Non-pigmented ciliary epithelial cell (primary cell): ENCODE data around the gene PRPH.
A peak's percentile ranks its signal among the peaks of the same experiment; 100 is the strongest.
"Not testable (repeated sequence)": the region's sequence is repeated elsewhere in the genome, so short reads cannot be mapped to it uniquely, and the experiment has no call there.

Source experiments
- DNase-seq: peaks from one replicate; pipeline ENCODE4 v3.0.0-alpha.2; 2010; ENCODE audit warnings: low read depth

PRPH gene

DNA sequence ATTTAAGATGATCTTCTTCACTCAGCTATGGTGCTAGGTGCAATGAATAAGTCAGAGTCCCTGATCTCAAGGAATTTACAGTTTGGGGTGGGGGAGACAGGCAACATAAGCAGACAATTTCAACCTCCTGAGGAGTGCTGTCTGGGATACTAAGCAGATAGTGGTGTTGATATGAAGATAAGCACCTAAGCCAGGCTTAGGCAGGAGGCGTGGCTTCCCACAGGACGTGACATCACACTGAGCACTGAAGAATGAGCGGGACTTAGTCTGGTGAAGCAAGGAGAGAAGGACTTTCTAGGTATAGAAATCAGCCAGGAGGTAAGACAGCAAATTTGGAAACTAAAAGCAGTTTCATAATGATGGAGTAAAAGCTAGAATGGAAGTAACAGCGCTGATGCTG, 6.8 kb downstream of the PRPH start:
- DNase-seq: no peak

DNA sequence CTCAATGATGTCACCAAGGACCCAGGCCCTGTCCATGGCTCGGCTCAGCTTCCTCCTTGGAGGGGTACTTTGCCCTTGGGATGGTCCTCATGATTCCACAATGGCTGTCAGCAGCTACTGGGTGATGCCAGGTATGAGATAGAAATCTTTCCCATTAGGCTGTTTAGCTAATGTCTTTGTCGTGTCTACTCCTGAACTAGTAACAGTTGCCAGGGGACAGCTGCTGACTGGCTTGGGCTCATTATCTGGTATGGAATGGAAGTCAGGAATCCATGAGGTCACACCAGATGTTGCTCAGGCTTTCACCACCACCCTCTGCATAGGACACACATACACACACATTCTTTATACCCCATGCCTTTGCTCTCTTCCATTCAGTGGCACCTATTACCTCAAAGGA, 9.2 kb downstream of the PRPH start:
- no peak for DNase-seq

DNA sequence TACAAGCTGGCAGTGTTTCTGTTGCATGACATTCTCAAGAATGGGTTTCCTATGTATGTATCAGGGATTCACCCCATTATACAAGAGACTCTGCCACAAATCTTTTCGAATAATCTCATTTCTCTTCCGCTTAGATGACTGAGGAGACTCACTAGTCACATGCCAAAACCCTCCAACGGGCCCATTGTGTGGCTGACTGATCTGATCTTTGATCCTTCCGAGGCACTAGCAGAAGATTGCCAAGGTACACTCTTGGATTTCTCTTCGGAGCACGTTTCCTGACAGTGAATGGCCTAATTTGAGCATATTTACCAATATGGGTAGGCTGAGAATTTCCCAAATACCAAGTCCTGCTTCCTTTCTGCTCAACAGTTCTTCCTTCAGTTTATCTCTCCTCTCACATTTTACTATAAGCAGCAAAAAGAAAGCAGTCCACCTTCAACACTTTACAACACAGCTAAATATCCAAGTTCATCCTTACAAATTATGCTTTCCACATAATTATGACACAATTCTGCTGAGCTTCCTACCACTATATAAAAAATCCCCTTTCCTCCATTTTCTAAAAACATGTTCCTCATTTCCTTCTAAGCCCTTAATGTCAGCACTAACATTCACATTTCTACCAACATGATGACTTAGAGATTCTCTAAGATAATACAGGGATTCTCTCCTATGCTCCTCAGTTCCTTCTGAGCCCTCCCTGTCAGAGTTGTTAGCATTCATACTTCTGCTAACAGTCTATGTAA, 11.0 kb downstream of the PRPH start:
- no peak for DNase-seq

DNA sequence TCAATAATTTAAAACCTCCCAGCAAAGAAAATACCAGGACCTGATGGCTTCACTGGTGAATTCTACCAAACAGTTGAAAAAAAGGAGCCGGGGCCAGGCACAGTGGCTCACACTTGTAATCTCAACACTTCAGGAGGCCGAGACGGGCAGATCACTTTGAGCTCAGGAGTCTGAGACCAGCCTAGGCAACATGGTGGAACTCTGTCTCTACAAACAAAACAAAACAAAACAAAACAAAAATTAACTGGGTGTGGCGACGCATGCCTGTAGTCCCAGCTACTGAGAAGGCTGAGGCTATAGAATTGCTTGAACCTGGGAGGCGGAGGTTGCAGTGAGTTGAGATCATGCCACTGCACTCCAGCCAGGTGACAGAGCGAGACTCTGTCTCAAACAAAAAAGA, 14.4 kb downstream of the PRPH start:
- DNase-seq: no peak

DNA sequence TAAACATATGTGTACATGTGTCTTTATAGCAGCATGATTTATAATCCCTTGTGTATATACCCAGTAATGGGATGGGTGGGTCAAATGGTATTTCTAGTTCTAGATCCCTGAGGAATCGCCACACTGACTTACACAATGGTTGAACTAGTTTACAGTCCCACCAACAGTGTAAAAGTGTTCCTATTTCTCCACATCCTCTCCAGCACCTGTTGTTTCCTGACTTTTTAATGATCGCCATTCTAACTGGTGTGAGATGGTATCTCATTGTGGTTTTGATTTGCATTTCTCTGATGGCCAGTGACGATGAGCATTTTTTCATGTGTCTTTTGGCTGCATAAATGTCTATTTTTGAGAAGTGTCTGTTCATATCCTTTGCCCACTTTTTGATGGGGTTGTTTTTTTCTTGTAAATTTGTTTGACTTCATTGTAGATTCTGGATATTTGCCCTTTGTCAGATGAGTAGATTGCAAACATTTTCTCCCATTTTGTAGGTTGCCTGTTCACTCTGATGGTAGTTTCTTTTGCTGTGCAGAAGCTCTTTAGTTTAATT, 15.6 kb downstream of the PRPH start:
- DNase-seq: not testable (repeated sequence)

DNA sequence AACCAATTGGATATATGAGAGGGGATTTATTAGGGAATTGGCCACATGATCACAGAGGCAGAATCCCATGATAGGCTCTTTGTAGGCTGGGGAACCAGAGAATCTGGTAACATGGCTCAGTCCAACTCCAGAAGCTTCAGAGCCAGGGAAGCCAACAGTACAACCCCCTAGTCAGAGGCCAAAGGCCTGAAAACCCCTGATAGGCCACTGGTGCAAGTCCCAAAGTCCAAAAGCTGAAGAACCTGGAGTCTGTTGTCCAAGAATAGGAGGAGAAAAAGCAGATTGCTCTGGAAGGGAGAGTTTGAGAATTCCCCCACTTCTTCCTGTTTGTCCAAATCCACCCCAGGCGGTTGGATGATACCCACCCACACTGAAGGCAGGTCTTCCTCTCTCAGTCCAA, 19.9 kb downstream of the PRPH start:
- no peak for DNase-seq

DNA sequence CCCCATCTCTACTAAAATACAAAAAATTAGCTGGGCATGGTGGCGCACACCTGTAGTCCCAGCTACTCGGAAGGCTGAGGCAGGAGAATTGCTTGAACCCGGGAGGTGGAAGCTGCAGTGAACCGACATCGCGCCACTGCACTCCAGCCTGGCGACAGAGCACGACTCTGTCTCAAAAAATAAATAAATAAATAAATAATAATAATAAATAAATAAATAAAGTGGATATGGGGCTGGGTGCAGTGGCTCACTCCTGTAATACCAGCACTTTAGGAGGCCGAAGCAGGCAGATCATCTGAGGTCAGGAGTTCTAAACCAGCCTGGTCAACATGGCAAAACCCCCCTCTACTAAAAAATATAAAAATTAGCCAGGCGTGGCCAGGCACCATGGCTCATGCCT, 22.2 kb downstream of the PRPH start:
- DNase-seq: not testable (repeated sequence)

DNA sequence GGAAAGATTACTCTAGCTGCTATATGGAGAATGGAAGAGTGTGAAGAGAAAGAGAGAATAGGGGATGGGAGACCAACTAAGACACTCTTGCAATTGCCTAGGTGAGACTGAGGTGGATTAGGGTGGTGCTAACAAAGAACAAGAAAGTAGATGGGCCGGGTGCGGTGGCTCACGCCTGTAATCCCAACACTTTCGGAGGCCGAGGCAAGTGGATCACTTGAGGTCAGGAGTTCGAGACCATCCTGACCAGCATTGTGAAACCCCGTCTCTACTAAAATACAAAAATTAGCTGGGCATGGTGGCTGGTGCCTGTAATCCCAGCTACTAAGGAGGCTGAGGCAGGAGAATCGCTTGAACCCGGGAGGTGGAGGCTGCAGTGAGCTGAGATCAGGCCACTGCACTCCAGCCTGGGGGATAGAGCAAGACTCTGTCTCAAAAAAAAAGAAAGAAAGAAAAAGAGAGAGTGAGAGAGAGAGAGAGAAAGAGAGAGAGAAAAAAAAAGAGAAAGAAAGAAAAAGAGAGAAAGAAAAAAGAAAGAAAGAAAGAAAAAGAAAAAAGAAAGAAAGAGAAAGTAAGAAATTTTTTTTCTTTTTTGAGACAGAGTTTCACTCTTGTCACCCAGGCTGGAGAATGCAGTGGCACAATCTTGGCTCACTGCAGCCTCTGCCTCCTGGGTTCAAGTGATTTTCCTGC, 25.6 kb downstream of the PRPH start:
- DNase-seq: not testable (repeated sequence)

DNA sequence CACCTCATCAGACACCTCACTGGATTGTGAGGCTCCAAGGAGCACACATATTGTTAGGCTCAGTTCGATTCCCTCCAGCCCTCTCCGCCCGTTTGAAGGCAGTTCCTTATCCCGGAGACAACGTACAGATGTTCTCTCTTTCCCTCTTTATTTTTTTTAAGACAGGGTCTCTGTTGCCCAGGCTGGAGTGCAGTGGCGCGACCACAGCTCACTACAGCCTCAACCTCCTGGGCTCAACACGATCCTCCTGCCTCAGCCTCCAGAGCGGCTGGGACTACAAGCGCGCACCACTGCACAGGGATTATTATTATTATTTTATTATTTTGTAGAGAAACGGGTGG, 27.4 kb downstream of the PRPH start:
- no peak for DNase-seq

DNA sequence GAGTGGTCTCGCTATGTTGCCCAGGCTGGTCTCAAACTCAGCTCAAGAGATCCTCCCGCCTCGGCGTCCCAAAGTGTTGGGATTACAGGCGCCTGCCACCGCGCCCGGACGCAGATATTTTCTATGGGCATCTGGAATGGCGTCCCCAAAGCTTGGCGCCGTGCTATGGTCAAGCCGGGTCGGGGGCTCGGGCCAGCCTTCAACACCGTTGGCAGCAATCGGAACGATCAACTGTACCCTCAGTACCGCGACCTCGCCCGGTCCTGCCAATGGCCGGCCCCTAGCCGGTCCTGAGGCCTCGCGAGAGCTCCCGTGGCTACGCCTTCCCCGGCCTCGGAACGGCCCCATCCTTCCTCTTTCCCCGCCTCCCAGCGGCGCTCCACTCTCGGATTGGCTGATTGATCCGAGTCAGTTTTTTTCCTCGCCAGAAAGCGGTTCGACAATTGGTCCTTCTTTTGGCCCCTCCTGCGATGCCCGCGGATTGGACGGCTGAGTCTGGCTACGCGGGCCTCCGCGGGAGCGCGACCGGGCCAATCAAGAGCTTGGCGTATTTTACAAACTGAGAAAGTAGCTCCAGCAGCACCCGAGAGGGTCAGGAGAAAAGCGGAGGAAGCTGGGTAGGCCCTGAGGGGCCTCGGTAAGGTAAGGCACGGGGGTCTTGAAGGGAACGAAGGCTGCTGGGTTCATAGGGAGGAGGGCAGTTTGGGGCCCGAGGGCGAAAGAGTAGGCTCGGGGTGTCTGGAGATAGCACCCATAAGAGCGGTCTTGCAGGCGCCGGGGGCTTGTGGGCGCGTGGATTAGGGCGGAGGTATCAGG, 28.0 kb downstream of the PRPH start, which contains the start of gene TROAP:
Gene TROAP, plus strand, starts transcription at position 548 of the 816 bp plus-strand sequence. CDS start 354 bp downstream, outside the sequence.
- peak; percentile 89 for DNase-seq

DNA sequence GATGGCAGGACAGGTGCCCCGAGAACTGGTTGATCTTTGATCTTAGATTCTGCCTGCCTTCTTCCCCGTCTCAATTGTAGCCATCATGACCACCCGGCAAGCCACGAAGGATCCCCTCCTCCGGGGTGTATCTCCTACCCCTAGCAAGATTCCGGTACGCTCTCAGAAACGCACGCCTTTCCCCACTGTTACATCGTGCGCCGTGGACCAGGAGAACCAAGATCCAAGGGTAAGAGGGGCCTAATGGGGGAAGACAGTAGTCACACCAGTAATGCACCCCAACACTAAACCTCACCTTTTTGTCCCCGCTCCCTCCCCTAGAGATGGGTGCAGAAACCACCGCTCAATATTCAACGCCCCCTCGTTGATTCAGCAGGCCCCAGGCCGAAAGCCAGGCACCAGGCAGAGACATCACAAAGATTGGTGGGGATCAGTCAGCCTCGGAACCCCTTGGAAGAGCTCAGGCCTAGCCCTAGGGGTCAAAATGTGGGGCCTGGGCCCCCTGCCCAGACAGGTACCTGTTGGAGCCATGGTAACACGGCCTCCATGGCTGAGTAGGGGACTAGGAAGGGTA, 28.7 kb downstream of the PRPH start:
- DNase-seq: no peak

DNA sequence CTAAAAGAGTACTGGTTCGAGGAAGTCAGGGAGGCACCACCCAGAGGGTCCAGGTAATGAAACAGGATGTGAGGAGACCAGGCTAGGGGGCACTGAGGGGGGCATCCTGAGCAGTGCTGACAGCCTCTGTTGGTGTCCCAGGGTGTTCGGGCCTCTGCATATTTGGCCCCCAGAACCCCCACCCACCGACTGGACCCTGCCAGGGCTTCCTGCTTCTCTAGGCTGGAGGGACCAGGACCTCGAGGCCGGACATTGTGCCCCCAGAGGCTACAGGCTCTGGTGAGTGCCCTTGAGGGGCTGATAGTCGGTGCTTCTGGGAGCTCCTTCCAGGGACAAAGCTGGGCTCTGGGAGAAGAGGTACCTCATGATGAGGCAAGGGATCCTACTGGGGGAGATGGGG, 30.7 kb downstream of the PRPH start:
- no peak for DNase-seq

DNA sequence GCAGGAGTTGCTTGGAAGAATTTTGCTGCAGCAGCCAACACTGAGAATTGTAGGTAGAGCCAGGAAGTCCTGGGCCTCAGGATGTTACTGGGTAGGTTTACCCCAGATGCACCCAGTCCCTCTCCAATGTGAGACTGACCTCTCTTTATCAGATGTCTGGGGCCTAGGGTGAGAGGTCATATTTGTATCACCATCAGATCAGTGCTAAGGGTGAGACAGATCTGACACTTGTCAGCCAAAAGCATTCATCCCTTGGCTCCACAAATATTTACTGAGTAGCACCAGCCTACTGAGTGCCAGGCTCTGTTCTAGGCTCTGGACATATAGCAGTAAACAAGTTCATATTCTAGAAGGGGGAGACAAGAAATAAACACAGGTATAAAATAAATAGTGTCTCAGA, 32.4 kb downstream of the PRPH start:
- DNase-seq: no peak

DNA sequence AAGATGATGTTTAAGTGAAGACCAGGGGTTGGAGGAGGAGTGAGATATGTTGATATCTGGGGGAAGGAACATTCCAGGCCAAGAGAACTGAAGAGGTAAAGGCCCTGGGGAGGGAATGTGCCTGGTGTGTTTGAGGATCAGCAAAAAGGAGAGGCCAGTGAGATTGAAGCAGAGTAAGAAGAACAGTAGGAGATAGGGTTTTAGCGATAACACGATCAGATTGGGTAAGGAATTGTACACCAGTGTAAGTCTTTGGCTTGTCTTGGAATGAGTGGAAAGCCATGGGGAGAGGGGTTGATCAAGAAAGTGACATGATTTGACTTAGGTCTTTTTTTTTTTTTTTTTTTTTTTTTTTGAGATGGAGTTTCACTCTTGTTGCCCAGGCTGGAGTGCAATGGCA, 32.9 kb downstream of the PRPH start:
- no peak for DNase-seq

DNA sequence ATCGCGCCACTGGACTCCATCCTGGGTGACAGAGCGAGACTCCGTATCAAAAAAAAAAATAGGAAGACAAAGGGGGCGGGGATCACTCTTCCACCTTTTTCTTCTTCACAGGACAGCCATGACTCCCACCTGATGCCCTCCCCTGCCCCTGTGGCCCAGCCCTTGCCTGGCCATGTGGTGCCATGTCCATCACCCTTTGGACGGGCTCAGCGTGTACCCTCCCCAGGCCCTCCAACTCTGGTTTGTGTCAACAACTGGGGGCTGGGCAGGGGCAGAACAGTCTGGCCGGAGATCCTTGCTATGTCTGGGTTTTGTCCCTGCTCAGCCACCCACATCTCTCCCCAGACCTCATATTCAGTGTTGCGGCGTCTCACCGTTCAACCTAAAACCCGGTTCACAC, 33.9 kb downstream of the PRPH start:
- no peak for DNase-seq

DNA sequence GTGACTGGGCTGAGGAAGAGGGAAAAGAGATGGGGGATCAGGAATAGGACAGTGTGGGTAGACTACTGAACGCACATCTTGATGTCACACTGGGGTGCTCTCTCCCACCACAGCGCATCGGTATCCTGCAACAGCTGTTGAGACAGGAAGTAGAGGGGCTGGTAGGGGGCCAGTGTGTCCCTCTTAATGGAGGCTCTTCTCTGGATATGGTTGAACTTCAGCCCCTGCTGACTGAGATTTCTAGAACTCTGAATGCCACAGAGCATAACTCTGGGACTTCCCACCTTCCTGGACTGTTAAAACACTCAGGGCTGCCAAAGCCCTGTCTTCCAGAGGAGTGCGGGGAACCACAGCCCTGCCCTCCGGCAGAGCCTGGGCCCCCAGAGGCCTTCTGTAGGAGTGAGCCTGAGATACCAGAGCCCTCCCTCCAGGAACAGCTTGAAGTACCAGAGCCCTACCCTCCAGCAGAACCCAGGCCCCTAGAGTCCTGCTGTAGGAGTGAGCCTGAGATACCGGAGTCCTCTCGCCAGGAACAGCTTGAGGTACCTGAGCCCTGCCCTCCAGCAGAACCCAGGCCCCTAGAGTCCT, 35.2 kb downstream of the PRPH start:
- no peak for DNase-seq

DNA sequence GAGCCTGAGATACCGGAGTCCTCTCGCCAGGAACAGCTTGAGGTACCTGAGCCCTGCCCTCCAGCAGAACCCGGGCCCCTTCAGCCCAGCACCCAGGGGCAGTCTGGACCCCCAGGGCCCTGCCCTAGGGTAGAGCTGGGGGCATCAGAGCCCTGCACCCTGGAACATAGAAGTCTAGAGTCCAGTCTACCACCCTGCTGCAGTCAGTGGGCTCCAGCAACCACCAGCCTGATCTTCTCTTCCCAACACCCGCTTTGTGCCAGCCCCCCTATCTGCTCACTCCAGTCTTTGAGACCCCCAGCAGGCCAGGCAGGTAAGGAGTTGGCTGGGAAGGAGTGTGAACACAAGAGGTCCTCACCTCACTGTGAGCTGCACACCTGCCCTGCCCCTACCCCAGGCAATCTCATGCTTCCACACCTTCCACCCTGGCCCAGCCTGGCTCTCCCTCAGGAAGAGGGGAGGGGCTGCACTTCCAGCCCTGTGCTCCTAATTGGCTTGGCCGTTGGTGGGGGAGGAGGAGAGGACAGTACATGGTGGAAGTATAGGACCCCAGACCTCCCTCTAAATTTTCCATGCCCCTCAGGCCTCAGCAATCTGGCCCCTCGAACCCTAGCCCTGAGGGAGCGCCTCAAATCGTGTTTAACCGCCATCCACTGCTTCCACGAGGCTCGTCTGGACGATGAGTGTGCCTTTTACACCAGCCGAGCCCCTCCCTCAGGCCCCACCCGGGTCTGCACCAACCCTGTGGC, 35.9 kb downstream of the PRPH start:
- DNase-seq: no peak

DNA sequence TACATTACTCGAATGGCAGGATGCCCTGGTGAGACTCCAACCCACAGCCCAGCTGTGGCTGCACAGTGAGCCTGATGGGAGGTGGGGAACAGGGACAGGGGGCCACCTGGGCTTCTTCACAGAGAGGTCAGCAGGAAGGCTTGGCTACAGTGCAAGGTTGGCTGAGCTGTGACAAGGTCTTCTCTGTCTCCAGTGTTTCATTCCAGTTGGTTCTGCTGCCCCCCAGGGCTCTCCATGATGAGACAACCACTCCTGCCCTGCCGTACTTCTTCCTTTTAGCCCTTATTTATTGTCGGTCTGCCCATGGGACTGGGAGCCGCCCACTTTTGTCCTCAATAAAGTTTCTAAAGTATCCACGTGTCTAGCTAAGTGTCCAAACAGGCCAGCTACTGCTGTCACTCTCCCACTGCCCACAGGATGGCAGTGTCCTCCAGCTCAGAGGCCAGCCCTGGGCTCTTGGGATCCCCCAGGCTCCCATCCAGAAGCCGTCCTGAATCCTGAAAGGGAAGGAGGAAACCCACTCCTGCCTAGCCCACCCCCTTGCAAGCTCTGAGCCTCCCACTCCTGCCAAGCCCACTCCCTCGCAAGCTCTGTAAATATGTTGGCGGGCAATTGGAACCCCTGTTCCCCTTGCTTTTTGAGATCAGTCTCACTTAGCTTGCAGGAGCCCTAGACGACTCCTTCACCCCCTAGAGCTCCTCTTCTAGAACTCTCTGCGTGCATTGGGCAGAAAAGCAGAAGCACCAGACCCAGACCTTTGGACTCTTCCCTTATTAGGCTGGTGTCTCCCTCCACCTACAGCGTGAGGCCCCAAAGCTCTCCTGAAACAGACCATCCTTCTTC, 36.7 kb downstream of the PRPH start:
- DNase-seq: peak; percentile 55

DNA sequence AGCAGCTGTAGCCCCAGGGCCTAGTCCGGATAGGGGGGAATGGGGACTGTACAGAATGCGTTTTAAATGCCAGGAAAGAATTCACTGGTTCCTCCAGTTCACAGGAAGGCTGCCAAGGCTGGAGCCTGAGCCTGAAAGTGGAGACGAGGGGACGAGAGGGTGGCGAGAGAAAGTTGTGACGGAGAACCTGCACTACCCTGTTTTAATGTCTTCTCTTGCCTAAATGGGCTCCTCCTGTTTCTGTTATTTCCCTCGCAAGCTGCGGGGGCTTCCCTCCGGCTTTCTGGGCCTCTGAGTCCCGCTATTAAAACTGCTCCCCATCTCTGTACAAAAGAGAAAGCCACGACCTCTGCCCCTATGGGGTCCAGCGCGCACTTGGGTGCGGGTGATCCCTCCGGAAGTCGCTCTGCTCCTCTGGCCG, 37.5 kb downstream of the PRPH start:
- no peak for DNase-seq

DNA sequence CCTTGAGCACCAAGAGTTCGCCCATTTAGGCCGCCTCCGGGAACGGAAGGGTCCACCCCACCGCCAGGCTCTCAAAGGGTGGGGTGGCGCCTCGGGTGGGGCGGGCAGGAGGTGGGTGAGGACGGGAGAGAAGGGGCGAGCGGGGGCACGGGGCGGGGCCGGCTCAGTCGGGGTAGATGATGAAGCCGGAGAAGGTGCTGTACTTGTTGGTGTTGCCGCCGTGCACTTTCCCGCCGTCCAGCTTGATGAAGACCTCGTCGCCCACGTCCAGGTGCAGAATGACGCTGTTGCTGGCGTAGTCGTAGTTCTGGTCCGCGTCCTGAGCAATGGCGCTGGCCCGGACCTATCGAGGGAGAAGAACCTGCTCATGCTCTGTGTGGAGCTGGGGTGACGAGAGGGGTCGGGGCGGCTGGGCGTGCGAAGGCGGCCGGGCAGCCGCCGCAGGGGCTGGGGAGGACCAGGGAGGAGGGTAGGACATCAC, 38.0 kb downstream of the PRPH start:
- no peak for DNase-seq
